ENCODE results near the gene TRPV6.

Gene TRPV6

GRCh38 chr7:142906643-142907042 lies 21.1 kb upstream of the TRPV6 start:
- no peak for DNase-seq

- no peak for DNase-seq
These were observed 20.2 kb upstream of the TRPV6 start for GRCh38 chr7:142905759-142906158.

DNA sequence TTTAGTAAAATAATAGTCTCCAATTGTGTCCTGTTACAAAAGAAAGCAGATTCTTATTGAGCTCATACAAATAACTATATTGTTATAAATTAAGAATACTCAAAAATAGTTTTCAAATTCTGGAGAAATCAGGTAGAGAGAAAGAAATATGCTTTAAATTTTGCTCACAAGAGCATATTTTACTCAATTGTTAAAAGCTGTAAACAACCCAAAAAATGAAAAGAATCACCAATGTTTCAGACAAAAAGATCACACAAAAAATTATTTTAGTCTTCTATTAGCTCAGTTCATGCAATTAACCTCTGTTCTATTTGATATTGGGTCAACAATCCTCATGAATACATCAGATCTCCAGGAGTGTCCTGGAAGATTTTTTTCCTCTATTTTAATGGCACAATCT lies 18.6 kb upstream of the TRPV6 start:
- DNase-seq: no peak

- DNase-seq: no peak
These were observed 16.1 kb upstream of the TRPV6 start for GRCh38 chr7:142901426-142902259.

DNA sequence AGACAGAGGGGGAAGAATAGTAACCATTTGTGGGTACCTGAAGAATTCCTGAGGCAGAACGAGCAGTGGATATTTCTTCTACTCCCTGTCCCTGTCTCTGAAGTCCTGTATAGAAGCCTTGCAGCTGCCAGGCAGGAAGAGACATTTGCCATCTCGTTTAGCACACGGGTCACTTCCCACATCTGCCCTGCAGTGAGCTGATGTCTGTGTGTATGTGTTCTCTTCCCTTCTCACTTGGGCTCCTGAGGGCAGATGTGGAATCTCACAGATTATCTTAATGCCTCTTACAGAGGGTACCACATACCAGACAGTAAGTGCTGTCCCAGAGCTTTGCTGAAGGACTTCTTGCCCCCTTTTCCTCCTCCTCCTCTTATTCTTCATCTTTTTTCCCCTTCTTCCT lies 14.1 kb upstream of the TRPV6 start:
- DNase-seq: no peak

- DNase-seq: no peak
These were observed 13.0 kb upstream of the TRPV6 start for GRCh38 chr7:142898377-142899170.

DNA sequence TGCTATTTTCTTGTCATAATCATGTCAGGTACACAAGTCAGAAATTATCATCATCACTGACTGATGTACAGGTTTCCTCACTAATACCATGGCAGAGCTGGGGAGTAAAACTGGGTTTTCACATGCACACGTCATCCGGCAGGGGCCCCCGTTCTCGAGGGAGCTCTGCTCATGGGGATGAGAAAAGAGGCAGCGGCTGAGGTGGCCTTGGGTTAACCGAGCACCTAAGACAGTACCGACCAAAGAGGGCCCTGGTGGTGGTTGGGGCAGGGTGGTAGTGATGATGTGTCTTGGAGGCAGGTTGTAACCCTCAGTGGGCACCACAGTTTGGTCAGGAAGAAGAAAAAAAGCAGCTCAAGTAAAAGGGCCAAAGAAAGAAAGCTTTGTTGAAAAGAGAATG lies 12.1 kb upstream of the TRPV6 start:
- DNase-seq: no peak

DNA sequence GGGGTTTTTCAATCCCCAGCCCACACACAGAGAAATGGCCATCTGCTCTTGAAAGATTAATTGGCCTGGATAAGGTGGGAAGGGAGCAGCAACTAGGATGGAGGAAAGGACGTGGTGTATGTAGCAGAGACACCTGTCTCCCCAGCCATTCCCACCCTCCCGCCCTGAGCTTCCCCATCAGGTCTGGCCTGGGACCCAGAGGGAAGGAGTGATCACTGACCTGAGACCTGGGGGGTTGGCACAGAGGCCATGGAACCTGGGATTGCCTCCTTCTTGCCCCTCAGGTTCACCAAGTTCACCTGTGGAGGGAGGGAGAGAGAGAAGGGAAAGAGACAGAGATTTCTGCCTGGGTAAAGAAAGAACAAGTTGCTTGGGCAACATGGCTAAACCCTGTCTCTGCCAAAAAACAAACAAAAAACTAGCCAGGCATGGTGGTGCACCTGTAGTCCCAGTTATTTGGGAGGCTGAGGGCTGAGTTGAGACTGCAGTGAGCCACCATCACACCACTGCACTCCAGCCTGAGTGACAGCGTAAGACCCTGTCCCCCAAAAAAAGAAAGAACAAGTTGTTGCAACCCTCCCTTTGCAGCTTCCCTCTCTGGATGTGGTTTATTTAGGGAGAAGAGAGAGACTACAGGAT lies 11.3 kb upstream of the TRPV6 start:
- no peak for DNase-seq

DNA sequence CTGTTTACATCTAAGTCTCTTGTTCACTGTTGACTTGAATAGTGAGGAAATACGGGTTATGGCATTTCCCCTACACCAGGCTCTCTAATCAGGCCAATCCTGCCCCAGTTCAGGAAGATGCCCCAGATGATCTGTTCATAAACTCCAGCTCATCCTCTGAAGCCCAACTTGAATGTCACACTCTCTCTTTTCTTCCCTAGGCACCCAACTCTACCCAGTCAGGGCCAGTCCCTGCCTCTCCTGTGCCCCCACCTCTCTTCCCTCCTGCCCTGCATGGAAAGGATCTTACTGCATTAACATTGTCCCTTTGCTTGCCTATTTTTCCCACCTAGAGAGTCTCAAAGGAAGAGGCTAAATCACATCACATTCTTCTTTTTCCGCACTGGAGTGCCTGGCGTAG lies 10.6 kb upstream of the TRPV6 start:
- no peak for DNase-seq

- no peak for DNase-seq
These were observed 9.5 kb upstream of the TRPV6 start for GRCh38 chr7:142894985-142895593.

DNA sequence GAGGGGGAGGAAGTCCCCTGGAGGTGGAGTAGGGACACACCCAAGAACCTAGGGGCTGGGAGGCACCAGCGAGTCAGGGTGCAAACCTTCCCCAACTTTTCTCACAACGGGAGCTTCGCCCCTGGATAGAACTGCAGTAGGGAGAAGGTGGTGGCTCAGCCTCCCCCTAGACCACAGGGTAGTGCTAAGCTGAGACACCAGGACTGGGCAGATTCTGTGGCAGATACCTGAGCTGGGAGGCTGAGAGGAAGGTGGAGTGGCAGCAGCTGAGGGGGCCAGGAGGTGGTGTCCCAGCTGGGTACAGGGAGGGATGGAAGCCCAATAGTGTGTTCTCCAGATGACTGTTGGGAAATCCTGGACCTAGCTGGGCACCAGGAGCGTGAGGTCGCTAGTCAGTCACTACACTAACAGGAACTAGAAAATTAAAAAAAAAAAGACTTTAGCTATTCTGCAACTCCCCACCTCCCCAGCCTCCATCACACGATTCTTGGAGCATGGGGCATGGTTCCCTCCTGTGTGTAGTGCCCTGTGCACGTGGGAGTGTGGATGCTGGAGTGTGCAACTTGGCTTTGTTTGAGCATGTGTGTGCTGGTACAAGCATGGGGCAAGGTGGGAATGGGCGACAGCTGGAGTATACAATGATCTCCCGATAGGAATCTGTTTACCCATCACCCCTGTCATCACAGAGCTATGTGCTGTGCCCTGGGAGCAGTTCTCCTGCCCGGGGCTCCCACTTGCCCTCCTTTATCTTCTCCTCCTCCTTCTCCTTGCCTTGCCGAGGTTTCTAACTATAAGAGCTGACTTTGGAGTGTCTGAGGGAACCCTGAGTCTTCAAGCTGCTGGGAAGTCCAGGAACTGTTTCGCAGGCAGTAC lies 8.8 kb upstream of the TRPV6 start:
- no peak for DNase-seq

- DNase-seq: no peak
These were observed 7.4 kb upstream of the TRPV6 start for GRCh38 chr7:142892951-142893350.

DNA sequence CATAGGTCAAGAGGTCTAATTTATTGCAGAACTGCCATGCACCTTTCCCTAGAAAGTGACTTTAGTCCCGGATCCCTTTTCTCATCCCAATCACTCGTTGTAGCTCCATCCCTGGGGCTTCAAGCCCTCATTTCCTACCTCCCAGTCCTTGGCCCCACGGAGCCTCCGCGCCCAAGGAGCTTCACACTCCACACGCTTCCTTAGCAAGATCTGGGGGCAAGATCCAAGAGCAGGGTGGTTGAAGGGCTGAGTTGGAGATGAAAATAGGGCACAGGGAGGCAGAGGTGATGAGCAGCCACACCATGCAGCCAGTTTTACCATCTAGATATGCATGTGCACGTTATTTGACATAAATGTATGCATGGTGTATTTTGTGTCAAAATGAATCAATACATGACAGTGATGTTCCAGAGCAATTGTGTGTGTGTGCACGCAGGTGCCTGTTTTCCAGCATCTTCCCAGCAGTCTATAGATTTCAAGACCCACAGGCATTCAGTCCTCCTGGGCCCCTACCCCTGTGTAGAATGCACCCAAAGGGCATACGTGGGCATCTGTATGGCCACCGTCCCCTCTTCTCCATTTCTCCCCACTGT lies 6.0 kb upstream of the TRPV6 start:
- DNase-seq: no peak

- DNase-seq: no peak
These were observed 5.4 kb upstream of the TRPV6 start for GRCh38 chr7:142890874-142891485.

DNA sequence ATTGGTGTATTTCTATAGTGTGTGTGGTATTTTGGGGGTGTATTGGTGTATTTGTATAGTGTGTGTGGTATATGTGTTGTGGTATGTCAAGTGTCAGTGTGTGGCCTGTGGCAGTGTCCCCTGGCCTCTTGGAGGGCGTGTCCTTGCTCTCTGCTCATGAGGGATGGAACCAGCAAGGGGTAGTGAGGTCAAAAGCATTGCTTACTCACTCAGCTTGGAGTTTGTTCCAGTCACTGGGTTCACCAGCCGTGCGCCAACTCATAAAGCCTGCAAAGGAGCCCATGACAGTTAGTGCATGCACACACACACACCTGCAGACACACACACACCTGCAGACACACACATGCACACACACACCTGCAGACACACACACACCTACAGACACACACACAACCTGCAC lies 4.3 kb upstream of the TRPV6 start:
- no peak for DNase-seq

GRCh38 chr7:142887282-142888015 lies 1.9 kb upstream of the TRPV6 start:
- DNase-seq: no peak

- DNase-seq: no peak
These were observed 1.3 kb upstream of the TRPV6 start for GRCh38 chr7:142886866-142887265.

DNA sequence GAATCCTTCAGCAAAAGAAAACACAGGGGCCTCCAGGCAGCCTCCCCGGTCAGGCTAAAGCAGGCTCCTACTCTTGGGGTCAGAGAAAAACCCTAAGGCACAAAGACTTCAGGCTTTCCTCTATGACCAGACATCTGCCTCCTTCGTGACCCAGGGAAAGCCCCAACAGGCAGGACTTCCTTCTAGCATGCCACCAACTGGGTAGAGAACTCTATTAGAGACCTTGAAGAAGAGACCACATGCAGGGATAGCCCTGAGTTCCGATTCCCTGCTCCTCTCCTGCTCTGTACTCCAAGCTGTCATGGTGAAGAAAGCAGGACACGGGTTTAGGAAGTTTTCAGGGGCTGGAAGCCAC lies 1.3 kb downstream of the TRPV6 start:
- DNase-seq: no peak

GRCh38 chr7:142883571-142884285 lies 1.8 kb downstream of the TRPV6 start:
- DNase-seq: no peak

DNA sequence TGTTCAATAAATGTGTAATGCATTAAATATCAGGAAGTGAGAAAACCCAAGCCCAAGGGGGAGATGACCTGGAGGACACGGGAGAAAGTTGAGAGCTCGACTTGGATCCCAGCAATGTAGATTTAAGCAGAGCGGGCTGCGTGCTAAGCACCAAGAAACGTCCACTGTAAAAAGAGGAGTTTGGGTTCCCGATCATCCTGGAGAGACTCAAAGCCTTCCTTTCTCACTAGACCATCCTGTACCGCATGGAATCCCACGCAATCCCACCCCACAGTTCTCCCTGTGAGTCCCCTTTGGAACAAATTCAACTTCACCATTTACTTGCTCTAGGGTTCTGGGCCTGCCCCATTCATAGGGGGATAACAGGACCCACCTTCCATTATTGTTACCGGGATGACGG lies 2.4 kb downstream of the TRPV6 start:
- DNase-seq: no peak
